Measurements from ENCODE around the gene ARID5B.
"Not testable (repeated sequence)": the region's sequence is repeated elsewhere in the genome, so short reads cannot be mapped to it uniquely, and the experiment has no call there.

ARID5B gene

GRCh38 chr10:62027841-62028501, 126.5 kb downstream of the ARID5B start:
- H3F3A ChIP-seq (ENCODE audit: low read depth): no peaks in the 10 kb centered on the region
- TF ChIP-seq CTCF (conservative IDR thresholded peaks at IDR 0.05; ENCODE audit: low read length) (no peak), EZH2phosphoT487 (IDR thresholded peaks at IDR 0.05; ENCODE audit: borderline replicate concordance) (no peak)
- H3K79me2 ChIP-seq (ENCODE audit: insufficient read depth, low read length): peaks cover 96% of the 10 kb centered on the region
- no peaks in the 10 kb centered on the region for H3K9me3 ChIP-seq (ENCODE audit: insufficient read depth, low read depth, low read length)
- H3K4me1 ChIP-seq (ENCODE audit: insufficient read depth, low read length, poor library complexity, severe bottlenecking): peaks cover 78% of the 10 kb centered on the region
- H3K36me3 ChIP-seq (ENCODE audit: insufficient read depth, low read length): peaks cover 46% of the 10 kb centered on the region
- H3K4me2 ChIP-seq (ENCODE audit: low read depth, low read length, poor library complexity, severe bottlenecking): no peak overlapping the region
- H2AFZ ChIP-seq (ENCODE audit: low read length): no peak overlapping the region
- H3K27me3 ChIP-seq (ENCODE audit: insufficient read depth, low read length, poor library complexity, severe bottlenecking): no peaks in the 10 kb centered on the region
- H3K9me2 ChIP-seq (replicated peaks; ENCODE audit: low read depth, low read length): no peaks in the 10 kb centered on the region
- H3K9ac ChIP-seq (ENCODE audit: low read depth, low read length, poor library complexity, severe bottlenecking): no peak overlapping the region
- H4K20me1 ChIP-seq (ENCODE audit: insufficient read depth, low read length, poor library complexity, severe bottlenecking): peaks cover 10% of the 10 kb centered on the region
- H3K4me3 ChIP-seq (ENCODE audit: low read length, poor library complexity, severe bottlenecking): no peak overlapping the region

GRCh38 chr10:62028502-62028842, 127.0 kb downstream of the ARID5B start:
- not testable (repeated sequence) for H3K9ac ChIP-seq (ENCODE audit: low read depth, low read length, poor library complexity, severe bottlenecking); H3K9me2 ChIP-seq (replicated peaks; ENCODE audit: low read depth, low read length); H3K4me3 ChIP-seq (ENCODE audit: low read length, poor library complexity, severe bottlenecking); H3K9me3 ChIP-seq (ENCODE audit: insufficient read depth, low read depth, low read length); H3K27me3 ChIP-seq (ENCODE audit: insufficient read depth, low read length, poor library complexity, severe bottlenecking); H3K4me2 ChIP-seq (ENCODE audit: low read depth, low read length, poor library complexity, severe bottlenecking); H2AFZ ChIP-seq (ENCODE audit: low read length); H3F3A ChIP-seq (ENCODE audit: low read depth)
- H3K4me1 ChIP-seq (ENCODE audit: insufficient read depth, low read length, poor library complexity, severe bottlenecking): peaks cover 78% of the 10 kb centered on the region
- peaks cover 10% of the 10 kb centered on the region for H4K20me1 ChIP-seq (ENCODE audit: insufficient read depth, low read length, poor library complexity, severe bottlenecking)
- peaks cover 47% of the 10 kb centered on the region for H3K36me3 ChIP-seq (ENCODE audit: insufficient read depth, low read length)
- peaks cover 96% of the 10 kb centered on the region for H3K79me2 ChIP-seq (ENCODE audit: insufficient read depth, low read length)

GRCh38 chr10:62029401-62029800, 127.9 kb downstream of the ARID5B start:
- Histone ChIP-seq H3K4me3 (ENCODE audit: low read length, poor library complexity, severe bottlenecking) (no peak overlapping the region), H3K79me2 (ENCODE audit: insufficient read depth, low read length) (peaks cover 96% of the 10 kb centered on the region), H3K9me2 (replicated peaks; ENCODE audit: low read depth, low read length) (no peaks in the 10 kb centered on the region), H3K27me3 (ENCODE audit: insufficient read depth, low read length, poor library complexity, severe bottlenecking) (no peaks in the 10 kb centered on the region), H3K36me3 (ENCODE audit: insufficient read depth, low read length) (peaks cover 42% of the 10 kb centered on the region), H3F3A (ENCODE audit: low read depth) (no peaks in the 10 kb centered on the region; the same call in 1 of the 2 replicates), H4K20me1 (ENCODE audit: insufficient read depth, low read length, poor library complexity, severe bottlenecking) (peaks cover 10% of the 10 kb centered on the region), H3K4me1 (ENCODE audit: insufficient read depth, low read length, poor library complexity, severe bottlenecking) (peaks cover 79% of the 10 kb centered on the region), H3K4me2 (ENCODE audit: low read depth, low read length, poor library complexity, severe bottlenecking) (no peak overlapping the region), H3K9me3 (ENCODE audit: insufficient read depth, low read depth, low read length) (no peaks in the 10 kb centered on the region), H2AFZ (ENCODE audit: low read length) (no peak overlapping the region), H3K9ac (ENCODE audit: low read depth, low read length, poor library complexity, severe bottlenecking) (no peak overlapping the region)
- TF ChIP-seq EZH2phosphoT487 (IDR thresholded peaks at IDR 0.05; ENCODE audit: borderline replicate concordance): no peak
- TF ChIP-seq CTCF (conservative IDR thresholded peaks at IDR 0.05; ENCODE audit: low read length): no peak

- H3K4me2 ChIP-seq (ENCODE audit: low read depth, low read length, poor library complexity, severe bottlenecking): peak overlapping the region; percentile 58
- no peak overlapping the region for H2AFZ ChIP-seq (ENCODE audit: low read length)
- H3K27me3 ChIP-seq (ENCODE audit: insufficient read depth, low read length, poor library complexity, severe bottlenecking): no peaks in the 10 kb centered on the region
- H3F3A ChIP-seq (ENCODE audit: low read depth): no peaks in the 10 kb centered on the region; the same call in 1 of the 2 replicates
- H3K79me2 ChIP-seq (ENCODE audit: insufficient read depth, low read length): peaks cover 97% of the 10 kb centered on the region
- H3K9ac ChIP-seq (ENCODE audit: low read depth, low read length, poor library complexity, severe bottlenecking): peak overlapping the region; percentile 46
- H3K9me2 ChIP-seq (replicated peaks; ENCODE audit: low read depth, low read length): no peaks in the 10 kb centered on the region
- H3K9me3 ChIP-seq (ENCODE audit: insufficient read depth, low read depth, low read length): no peaks in the 10 kb centered on the region
- TF ChIP-seq CTCF (conservative IDR thresholded peaks at IDR 0.05; ENCODE audit: low read length) (no peak), EZH2phosphoT487 (IDR thresholded peaks at IDR 0.05; ENCODE audit: borderline replicate concordance) (no peak)
- H4K20me1 ChIP-seq (ENCODE audit: insufficient read depth, low read length, poor library complexity, severe bottlenecking): peaks cover under 1% of the 10 kb centered on the region
- peaks cover 47% of the 10 kb centered on the region for H3K36me3 ChIP-seq (ENCODE audit: insufficient read depth, low read length)
- H3K4me1 ChIP-seq (ENCODE audit: insufficient read depth, low read length, poor library complexity, severe bottlenecking): peaks cover 71% of the 10 kb centered on the region
- peak overlapping the region; percentile 1 for H3K4me3 ChIP-seq (ENCODE audit: low read length, poor library complexity, severe bottlenecking)
Measured at GRCh38 chr10:62031507-62031906, 130.0 kb downstream of the ARID5B start.
